GM19099 (cell line): ENCODE data around the gene PBX2.
A peak's percentile ranks its signal among the peaks of the same experiment; 100 is the strongest.

ENCODE experiments used
- POLR2A ChIP-seq: IDR thresholded peaks from 3 replicates; pipeline ENCODE4 v1.6.1; 2011; ENCODE audit warnings: low read depth; ENCODE audit not compliant: insufficient read length; ENCODE audit errors: extremely low read depth

PBX2 gene

GRCh38 chr6:32212076-32212760, 22.2 kb upstream of the PBX2 start:
- no peak for TF ChIP-seq POLR2A

- no peak for TF ChIP-seq POLR2A
Measured at GRCh38 chr6:32210191-32210601, 20.2 kb upstream of the PBX2 start.

GRCh38 chr6:32208996-32209395, 19.0 kb upstream of the PBX2 start:
- no peak for TF ChIP-seq POLR2A

GRCh38 chr6:32204268-32204715, 14.3 kb upstream of the PBX2 start:
- no peak for TF ChIP-seq POLR2A

GRCh38 chr6:32203426-32204267, 13.6 kb upstream of the PBX2 start:
- no peak for TF ChIP-seq POLR2A

- TF ChIP-seq POLR2A, result no peak
Measured at GRCh38 chr6:32202186-32202585, 12.2 kb upstream of the PBX2 start.

GRCh38 chr6:32200711-32201475, 10.9 kb upstream of the PBX2 start:
- TF ChIP-seq POLR2A, result no peak

- no peak for TF ChIP-seq POLR2A
Measured at GRCh38 chr6:32198866-32199265, 8.9 kb upstream of the PBX2 start.

GRCh38 chr6:32198345-32198696, 8.3 kb upstream of the PBX2 start:
- TF ChIP-seq POLR2A, result no peak

- no peak for TF ChIP-seq POLR2A
Measured at GRCh38 chr6:32196682-32197616, 6.9 kb upstream of the PBX2 start.

- TF ChIP-seq POLR2A, result peak; percentile 92
Measured at GRCh38 chr6:32195902-32196681, 6.1 kb upstream of the PBX2 start.

- TF ChIP-seq POLR2A, result no peak
Measured at GRCh38 chr6:32195652-32195901, 5.6 kb upstream of the PBX2 start.

- TF ChIP-seq POLR2A, result peak; percentile 60
Measured at GRCh38 chr6:32194825-32195651, 5.0 kb upstream of the PBX2 start.

GRCh38 chr6:32194388-32194787, 4.4 kb upstream of the PBX2 start:
- no peak for TF ChIP-seq POLR2A

GRCh38 chr6:32192608-32193039, 2.6 kb upstream of the PBX2 start, which contains the start of gene GPSM3:
TSS of gene GPSM3 (minus strand) at chr6:32192643. CDS start at chr6:32192513, 130 bp downstream.
- TF ChIP-seq POLR2A, result peak; percentile 62
